Prostate gland (tissue), 2 donors: ENCODE measurements around the gene ERMP1. TPM values are rescaled to one million over a fixed set of nuclear protein-coding genes. Genes with fewer than 3 reads are reported as not detected.
"Not testable (repeated sequence)": the region's sequence is repeated elsewhere in the genome, so short reads cannot be mapped to it uniquely, and the experiment has no call there.

Experiments
- DNase-seq: peaks from one replicate; pipeline ENCODE4 v3.0.0-alpha.2; 2019; ENCODE audit warnings: low spot score
- H3K27ac ChIP-seq, 2 donors: fragments of 200-600 bp; sonication (generic); 2 replicates each; pipeline ENCODE4 v1.5.1; 2017 to 2019
- H3K27me3 ChIP-seq: fragments of 200-600 bp; sonication (generic); replicated peaks from 2 replicates; pipeline ENCODE4 v1.5.1; 2019; ENCODE audit not compliant: insufficient read depth
- H3K36me3 ChIP-seq, 2 donors: fragments of 200-600 bp; sonication (generic); 1 replicate in 1 of 2; 2 replicates in 1 of 2; pipeline versions ENCODE4 v1.5.1 to v1.8.1; 2017 to 2019
- H3K4me1 ChIP-seq: fragments of 200-600 bp; sonication (generic); replicated peaks from 2 replicates; pipeline ENCODE4 v1.5.1; 2019
- H3K4me3 ChIP-seq, 2 donors: fragments of 200-600 bp; sonication (generic); 2 replicates each; pipeline ENCODE4 v1.5.1; 2017 to 2019
- H3K9me3 ChIP-seq: fragments of 200-600 bp; sonication (generic); 2 replicates; pipeline ENCODE4 v1.5.1; 2017
- POLR2A ChIP-seq: fragments of 450-650 bp; IDR thresholded peaks from one replicate; pipeline ENCODE4 v1.6.1; 2016; ENCODE audit warnings: antibody characterized with exemption, mild to moderate bottlenecking
- POLR2AphosphoS5 ChIP-seq: sonication (generic); formaldehyde crosslinking; IDR thresholded peaks from one replicate; pipeline ENCODE4 v1.6.1; 2017; ENCODE audit warnings: antibody characterized with exemption
- WGBS: methylation state at CpG from one replicate; pipeline ENCODE4 v1.1.5; 2018; 5-methylcytosine and 5-hydroxymethylcytosine counted together
- intact Hi-C: fragments of 100-400 bp; cut with DNase I; formaldehyde crosslinking; loops from one replicate; pipeline ENCODE4 v1.14.2; 2022
- total RNA-seq, 2 donors: library from RNA; depleted of rRNA; stranded (reverse); fragments of >200 nt; gene quantifications; one replicate each; pipeline ENCODE4 v1.1.0, GENCODE V29; 2016
- TF ChIP-seq, protein P1 (sequence below), 4 experiments: fragments of 200-600 bp in 2 of 4; fragments of 450-650 bp in 2 of 4; sonication (generic) in 2 of 4; IDR thresholded peaks; 1 replicate in 3 of 4; 2 replicates in 1 of 4; pipeline ENCODE4 v1.5.1; 2016 to 2019; ENCODE audit warnings: antibody characterized with exemption in 4 of 4, mild to moderate bottlenecking in 2 of 4, moderate library complexity in 2 of 4

ERMP1 gene
- total RNA-seq, 2 donors from 2014 or later: 21.7 to 24.7 TPM

DNA sequence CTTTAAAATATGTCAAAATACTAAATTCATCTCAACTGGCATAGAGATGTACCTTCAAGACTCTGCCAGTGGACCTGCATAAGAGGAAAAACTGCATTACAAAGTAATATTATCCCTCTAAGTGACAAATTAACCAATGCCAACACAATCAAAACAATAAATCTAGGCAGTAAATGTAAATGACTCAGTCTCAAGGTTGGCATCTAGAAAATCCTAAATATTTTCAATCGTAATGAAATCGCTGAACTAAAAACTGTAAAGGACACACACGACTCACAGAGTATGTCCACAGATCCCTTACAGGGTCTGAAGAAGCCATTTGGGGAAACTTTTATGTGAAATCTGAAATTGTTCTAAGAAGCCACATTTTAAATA is 31.2 kb downstream of the ERMP1 start:
- no peak for DNase-seq
- Histone ChIP-seq H3K4me3 (no peak overlapping the region), H3K36me3 (no peaks in the 10 kb centered on the region), H3K27ac (no peak overlapping the region), H3K4me1 (no peaks in the 10 kb centered on the region), H3K27me3 (no peaks in the 10 kb centered on the region), H3K9me3 (no peaks in the 10 kb centered on the region)
- WGBS: 65% methylated on average over 3 of the region's 3 CpGs
- intact Hi-C loops: no loop called here
- TF ChIP-seq POLR2AphosphoS5 (no peak), POLR2A (no peak)
- TF ChIP-seq, protein P1, sequence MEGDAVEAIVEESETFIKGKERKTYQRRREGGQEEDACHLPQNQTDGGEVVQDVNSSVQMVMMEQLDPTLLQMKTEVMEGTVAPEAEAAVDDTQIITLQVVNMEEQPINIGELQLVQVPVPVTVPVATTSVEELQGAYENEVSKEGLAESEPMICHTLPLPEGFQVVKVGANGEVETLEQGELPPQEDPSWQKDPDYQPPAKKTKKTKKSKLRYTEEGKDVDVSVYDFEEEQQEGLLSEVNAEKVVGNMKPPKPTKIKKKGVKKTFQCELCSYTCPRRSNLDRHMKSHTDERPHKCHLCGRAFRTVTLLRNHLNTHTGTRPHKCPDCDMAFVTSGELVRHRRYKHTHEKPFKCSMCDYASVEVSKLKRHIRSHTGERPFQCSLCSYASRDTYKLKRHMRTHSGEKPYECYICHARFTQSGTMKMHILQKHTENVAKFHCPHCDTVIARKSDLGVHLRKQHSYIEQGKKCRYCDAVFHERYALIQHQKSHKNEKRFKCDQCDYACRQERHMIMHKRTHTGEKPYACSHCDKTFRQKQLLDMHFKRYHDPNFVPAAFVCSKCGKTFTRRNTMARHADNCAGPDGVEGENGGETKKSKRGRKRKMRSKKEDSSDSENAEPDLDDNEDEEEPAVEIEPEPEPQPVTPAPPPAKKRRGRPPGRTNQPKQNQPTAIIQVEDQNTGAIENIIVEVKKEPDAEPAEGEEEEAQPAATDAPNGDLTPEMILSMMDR (IDR thresholded peaks at IDR 0.05): no peak

DNA sequence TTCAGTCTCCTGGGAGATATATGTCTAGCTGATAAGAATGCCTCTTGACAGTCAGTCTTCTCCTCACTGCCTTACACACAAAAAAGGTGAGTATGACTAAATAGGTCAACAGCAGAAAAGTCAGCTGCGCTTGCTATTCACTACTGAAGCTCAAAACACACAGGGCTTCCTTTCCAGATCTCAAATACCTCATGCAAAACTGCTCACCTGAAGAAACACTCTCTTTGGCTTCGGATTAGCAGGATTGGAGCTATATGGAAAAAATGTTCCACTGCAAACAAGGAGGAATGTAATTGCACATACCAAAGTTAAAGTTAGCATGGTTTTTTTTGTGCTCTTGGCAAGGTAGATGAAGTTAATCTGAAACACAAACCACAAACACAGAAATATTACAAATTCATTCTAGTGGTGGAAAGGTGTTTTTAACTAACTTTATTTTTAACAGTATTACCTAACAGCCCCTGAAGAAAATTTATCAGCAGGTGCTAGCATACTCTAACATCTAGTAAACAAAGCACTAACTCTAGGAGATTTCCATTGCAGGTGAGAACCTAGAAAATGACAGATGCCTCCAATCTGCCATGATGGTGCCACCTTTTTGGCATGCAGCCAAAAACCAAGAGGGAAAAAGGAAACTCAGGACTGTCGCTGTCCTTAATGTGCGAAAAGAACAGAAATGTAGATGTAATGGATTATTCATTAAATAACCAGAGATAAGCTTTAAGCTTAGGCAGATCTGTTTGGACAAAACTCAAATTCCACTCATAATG is 31.8 kb downstream of the ERMP1 start:
- no peaks in the 10 kb centered on the region for H3K4me1 ChIP-seq
- no peaks in the 10 kb centered on the region for H3K36me3 ChIP-seq
- no peak overlapping the region for H3K27ac ChIP-seq
- no peak overlapping the region for H3K4me3 ChIP-seq
- H3K9me3 ChIP-seq: no peaks in the 10 kb centered on the region
- TF ChIP-seq POLR2AphosphoS5: no peak
- TF ChIP-seq, protein P1 (IDR thresholded peaks at IDR 0.05): no peak
- TF ChIP-seq POLR2A: no peak
- intact Hi-C loops: no loop called here
- H3K27me3 ChIP-seq: no peaks in the 10 kb centered on the region
- WGBS: 63% methylated on average over 4 of the region's 4 CpGs
- DNase-seq: no peak

DNA sequence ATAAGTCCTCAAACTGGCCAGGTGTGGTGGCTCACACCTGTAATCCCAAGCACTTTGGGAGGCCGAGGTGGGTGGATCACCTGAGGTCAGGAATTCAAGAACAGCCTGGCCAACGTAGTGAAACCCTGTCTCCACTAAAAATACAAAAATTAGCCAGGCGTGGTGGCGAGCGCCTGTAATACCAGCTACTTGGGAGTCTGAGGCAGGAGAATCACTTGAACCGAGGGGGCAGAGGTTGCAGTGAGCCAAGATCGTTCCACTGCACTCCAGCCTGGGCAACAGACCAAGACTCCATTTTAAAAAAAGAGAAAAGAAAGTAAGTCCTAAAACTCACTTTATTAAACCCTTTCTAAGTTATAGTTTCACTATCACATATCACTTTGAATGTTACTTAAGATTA is 32.5 kb downstream of the ERMP1 start:
- H3K27me3 ChIP-seq, intact Hi-C loops, DNase-seq, H3K9me3 ChIP-seq, H3K4me3 ChIP-seq, H3K36me3 ChIP-seq, H3K4me1 ChIP-seq: not testable (repeated sequence)
- 81% methylated on average over 7 of the region's 7 CpGs for WGBS
- peak overlapping the region in 1 of 2 donors; percentile 11 for H3K27ac ChIP-seq

DNA sequence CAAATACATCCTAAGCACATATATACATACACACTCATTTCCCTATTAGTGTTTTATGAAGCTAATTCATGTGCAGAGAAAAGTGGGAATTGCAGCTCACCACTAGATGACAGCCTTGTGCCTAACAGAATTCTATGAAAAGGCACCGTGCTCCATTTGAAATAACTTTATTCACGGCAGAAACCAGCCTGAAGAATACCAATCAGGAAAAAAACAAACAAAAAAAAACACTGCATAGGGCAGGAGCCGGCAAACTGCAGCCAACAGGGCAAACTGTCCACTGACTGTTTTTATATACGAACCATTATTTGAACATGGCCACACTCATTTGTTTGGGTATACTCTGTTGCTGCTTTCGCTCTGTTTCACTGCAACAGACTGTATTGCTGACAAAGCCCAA is 33.6 kb downstream of the ERMP1 start:
- Histone ChIP-seq H3K27ac (peak overlapping the region in 1 of 2 donors; percentile 54), H3K9me3 (no peaks in the 10 kb centered on the region), H3K4me1 (no peaks in the 10 kb centered on the region), H3K36me3 (no peaks in the 10 kb centered on the region), H3K27me3 (no peaks in the 10 kb centered on the region), H3K4me3 (peak overlapping the region in 1 of 2 donors; percentile 7)
- DNase-seq: peak; percentile 32
- intact Hi-C loops: no loop called here
- TF ChIP-seq, protein P1 (IDR thresholded peaks at IDR 0.05): peak in 3 of 4 experiments; percentile 57 to 70 (median 68)
- TF ChIP-seq POLR2A (no peak), POLR2AphosphoS5 (peak; percentile 66)
- 9% methylated on average over 5 of the region's 5 CpGs for WGBS

DNA sequence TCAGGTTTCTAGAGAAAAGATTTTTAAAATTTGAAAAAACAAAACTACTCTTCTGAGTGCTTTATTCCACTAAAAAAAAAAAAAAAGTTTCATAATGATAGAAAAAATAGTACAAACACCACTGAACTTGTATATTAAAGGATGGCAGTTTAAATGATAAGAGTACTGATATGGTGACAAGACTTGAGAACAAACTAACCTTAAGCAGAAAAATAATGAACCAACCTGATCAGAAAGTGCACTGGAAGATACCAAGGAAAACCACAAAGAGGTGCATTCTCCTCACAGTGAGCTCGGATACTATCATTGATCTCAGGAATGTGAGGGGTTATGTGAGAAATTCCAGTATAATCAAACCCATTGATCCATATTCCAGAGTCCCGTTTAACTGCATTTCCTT is 34.3 kb downstream of the ERMP1 start:
- no peaks in the 10 kb centered on the region for H3K9me3 ChIP-seq
- intact Hi-C loops: no loop called here
- H3K36me3 ChIP-seq: no peaks in the 10 kb centered on the region
- DNase-seq: no peak
- no peak overlapping the region for H3K4me3 ChIP-seq
- 52% methylated on average over 2 of the region's 2 CpGs for WGBS
- no peaks in the 10 kb centered on the region for H3K4me1 ChIP-seq
- no peaks in the 10 kb centered on the region for H3K27me3 ChIP-seq
- TF ChIP-seq, protein P1 (IDR thresholded peaks at IDR 0.05): no peak
- TF ChIP-seq POLR2A: no peak
- no peak for TF ChIP-seq POLR2AphosphoS5
- no peak overlapping the region for H3K27ac ChIP-seq
